Colon (tissue), 2 donors: Measurements from ENCODE around the gene WDR48.

Experiments used
- FAIRE-seq: peaks from 2 replicates; lab custom pipeline; 2012; peaks lifted over from hg19 to GRCh38; lab: Jason Lieb, UNC
- donor health status: control.
- donor health status: control.

The WDR48 gene

GRCh38 chr3:39140341-39140971, 88.6 kb downstream of the WDR48 start:
- no peak for FAIRE-seq

DNA sequence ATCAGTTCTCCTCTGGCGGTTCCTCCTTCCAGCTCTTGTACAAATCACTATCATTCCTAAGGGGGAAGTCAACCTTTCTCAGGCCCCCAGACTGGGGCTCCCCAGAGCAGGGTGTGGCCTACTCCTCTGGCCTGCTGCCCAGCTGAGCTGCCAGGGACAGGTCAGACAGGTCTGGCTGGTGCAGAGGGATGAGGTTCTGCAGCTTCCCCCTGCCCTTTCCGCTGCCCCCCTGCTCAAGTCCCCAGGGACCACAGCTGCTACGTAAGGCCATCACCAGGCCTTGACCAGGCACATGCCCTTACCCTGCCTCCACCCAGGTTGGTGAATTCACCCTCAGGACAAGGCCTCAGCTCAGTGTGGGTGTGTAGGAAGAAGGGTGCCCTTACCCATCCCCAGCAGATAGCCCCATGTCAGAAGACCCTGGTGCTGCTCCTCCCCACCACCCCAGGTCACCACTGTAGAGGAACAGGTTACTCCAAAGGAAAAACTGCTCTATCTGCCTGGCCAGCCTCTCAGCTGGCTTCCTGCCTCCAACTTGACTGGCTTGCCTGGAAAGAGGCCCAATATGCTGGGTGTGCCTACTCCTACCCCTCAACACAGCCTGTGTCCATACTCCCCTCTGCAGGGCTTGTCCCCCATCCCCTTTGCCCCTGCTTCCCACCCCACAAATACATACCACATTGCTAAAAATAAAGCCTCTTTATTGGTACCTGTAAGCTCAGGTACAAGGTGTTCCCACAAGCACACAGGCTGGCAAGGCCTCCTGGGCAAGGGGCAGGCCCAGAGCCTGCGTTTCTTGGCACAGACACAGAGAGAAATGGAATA, 89.6 kb downstream of the WDR48 start:
- FAIRE-seq = no peak

DNA sequence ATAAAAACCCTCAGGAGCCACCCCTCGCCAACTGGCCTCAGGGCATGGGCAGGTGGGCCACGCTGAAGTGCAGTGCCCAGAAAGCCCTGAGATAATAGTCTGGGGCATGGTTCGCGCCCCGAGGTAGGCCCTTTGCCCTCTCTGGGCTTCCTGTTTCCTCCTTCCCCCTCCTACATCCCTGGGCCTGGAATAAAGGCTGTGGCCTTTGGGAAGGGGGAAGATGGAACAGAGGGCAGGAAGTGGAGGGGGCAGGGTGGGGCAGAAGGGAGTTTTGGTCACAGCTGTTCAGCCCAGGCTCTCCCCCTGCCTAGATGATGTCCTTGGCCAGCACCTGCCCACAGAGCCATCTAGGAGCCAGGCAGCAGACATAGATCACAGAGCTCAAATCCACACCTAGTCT, 90.3 kb downstream of the WDR48 start:
- FAIRE-seq = no peak

GRCh38 chr3:39143051-39143885, 91.5 kb downstream of the WDR48 start:
- no peak for FAIRE-seq

- no peak for FAIRE-seq
Observed at GRCh38 chr3:39144095-39144747, 92.4 kb downstream of the WDR48 start.

DNA sequence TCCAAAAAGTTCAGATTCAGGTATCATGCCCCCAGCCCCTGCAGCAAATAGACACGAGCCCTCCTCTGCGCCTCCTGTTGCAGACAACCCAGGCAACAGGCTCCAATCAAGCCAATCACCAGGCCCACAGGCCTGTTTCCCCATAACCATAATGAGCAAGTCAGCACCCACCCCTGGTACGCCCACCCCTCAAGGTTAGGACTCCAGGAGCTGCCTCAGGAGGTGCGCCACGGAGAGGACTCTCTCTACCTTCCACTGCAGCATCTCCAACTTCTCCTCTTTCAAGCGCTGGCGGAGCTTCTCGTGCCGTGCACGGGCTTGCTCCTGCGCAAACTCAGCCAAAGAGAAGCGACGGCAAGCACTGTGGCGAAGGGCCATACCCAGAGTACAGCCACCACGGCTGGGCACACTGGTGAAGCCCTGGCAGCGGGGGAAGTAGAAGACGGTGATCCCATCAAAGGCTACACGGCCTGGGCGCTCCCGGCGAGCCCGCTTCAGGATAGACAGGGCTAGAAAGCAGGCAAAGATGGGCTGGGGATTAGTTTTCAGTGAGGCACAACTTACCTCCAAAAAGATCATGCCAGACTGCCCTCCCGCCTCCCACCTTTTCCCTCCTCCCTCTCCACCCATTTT, 93.0 kb downstream of the WDR48 start:
- FAIRE-seq = no peak

GRCh38 chr3:39146083-39146501, 94.3 kb downstream of the WDR48 start:
- no peak for FAIRE-seq
